Subcutaneous adipose tissue (tissue), 4 donors: ENCODE data around the gene SLMAP. TPM values are rescaled to one million over a fixed set of nuclear protein-coding genes. Genes with fewer than 3 reads are reported as not detected.

Experiments used
- CTCF ChIP-seq: fragments of 450-650 bp; IDR thresholded peaks from one replicate; pipeline ENCODE4 v1.5.1; 2016; ENCODE audit warnings: low read depth, mild to moderate bottlenecking, control low read depth, antibody characterized with exemption, moderate library complexity
- total RNA-seq, 4 donors: library from RNA; depleted of rRNA; stranded (reverse); fragments of >200 nt; gene quantifications; one replicate each; pipeline ENCODE4 v1.1.0, GENCODE V29; 2016

Gene SLMAP
- total RNA-seq, 4 donors from 2014 or later, result 42.2 to 66.1 (median 54.2) TPM

- TF ChIP-seq CTCF, result no peak
Observed at GRCh38 chr3:57827757-57828156, 71.6 kb downstream of the SLMAP start.

GRCh38 chr3:57832486-57832885 is 76.4 kb downstream of the SLMAP start:
- TF ChIP-seq CTCF, result no peak

- no peak for TF ChIP-seq CTCF
Observed at GRCh38 chr3:57832900-57833313, 76.8 kb downstream of the SLMAP start.

- TF ChIP-seq CTCF, result no peak
Observed at GRCh38 chr3:57833763-57834162, 77.7 kb downstream of the SLMAP start.

- no peak for TF ChIP-seq CTCF
Observed at GRCh38 chr3:57837686-57838085, 81.6 kb downstream of the SLMAP start.

- TF ChIP-seq CTCF, result no peak
Observed at GRCh38 chr3:57838627-57839026, 82.5 kb downstream of the SLMAP start.

- TF ChIP-seq CTCF, result no peak
Observed at GRCh38 chr3:57840473-57840872, 84.4 kb downstream of the SLMAP start.

GRCh38 chr3:57841818-57842217 is 85.7 kb downstream of the SLMAP start:
- TF ChIP-seq CTCF, result no peak
